Measurements from ENCODE around the gene ARPC2.
"Not testable (repeated sequence)": the region's sequence is repeated elsewhere in the genome, so short reads cannot be mapped to it uniquely, and the experiment has no call there.

ARPC2 gene

GRCh38 chr2:218216674-218217359, at the start of gene ARPC2:
Gene ARPC2, plus strand, starts transcription at chr2:218217189. Its CDS starts 282 bp downstream, at chr2:218217471.
- DNase-seq, result peak; percentile 87 to 95 (median 94)

GRCh38 chr2:218168016-218168415, 49.0 kb upstream of the ARPC2 start:
- DNase-seq, result no peak

DNA sequence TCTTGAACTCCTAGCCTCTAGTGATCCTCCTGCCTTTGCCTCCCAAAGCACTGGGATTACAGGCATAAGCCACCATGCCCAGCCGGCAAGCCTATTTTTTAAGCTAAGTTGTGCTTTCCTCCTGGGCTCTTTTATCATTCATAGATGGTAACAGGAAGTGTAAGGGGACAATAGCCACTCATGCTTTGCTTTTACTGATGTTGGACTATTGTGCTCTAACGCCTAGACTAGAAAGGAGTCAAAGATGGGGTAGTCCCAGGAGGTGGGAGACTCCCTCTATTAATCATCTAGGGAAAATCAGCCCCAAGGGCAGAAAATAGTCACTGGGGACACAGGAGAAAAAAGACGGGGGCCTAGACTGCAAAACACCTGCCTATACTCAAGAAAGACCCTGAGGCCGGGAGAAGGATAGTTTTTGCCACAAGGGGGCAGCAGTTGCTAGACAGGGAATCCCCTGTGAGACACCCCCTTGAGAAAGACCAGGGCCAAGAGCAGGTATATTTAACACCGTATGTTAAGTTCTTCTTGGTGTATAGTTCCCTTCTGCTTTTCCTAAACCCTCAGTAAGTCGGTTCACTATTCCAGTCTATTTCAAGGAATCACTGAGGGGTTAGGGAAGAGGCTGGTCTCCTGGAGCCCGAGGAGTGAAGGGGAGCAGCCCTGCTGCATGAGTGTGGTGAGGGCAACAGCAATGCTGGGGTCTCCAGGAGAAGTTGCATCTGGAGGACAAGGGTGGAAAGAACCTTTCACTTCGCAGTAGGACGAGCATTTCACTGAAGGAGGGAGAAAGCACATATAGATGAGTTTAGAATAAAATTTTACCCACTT, 48.1 kb upstream of the ARPC2 start:
- DNase-seq, result peak; percentile 2 to 55 (median 37)

- peak in 1 of 3 experiments; percentile 4 for DNase-seq
Measured at GRCh38 chr2:218169757-218170546, 47.0 kb upstream of the ARPC2 start.

DNA sequence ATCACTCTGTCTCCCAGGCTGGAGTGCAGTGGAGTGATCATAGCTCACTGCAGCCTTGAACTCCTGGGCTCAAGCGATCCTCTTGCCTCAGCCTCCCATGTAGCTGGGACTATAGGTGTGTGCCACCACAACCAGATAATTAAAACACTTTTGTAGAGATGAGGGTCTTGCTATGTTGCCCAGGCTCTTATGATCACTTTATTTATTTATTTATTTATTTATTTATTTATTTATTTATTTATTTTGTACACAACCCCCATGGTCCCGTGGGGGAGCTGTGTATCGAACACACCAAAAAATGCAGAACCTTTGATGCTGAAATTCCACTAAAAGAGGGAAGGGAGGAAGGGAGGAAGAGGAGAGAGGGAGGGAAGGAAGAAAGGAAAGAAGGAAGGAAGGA, 45.2 kb upstream of the ARPC2 start:
- not testable (repeated sequence) for DNase-seq

GRCh38 chr2:218172845-218173244, 44.1 kb upstream of the ARPC2 start:
- DNase-seq, result no peak

DNA sequence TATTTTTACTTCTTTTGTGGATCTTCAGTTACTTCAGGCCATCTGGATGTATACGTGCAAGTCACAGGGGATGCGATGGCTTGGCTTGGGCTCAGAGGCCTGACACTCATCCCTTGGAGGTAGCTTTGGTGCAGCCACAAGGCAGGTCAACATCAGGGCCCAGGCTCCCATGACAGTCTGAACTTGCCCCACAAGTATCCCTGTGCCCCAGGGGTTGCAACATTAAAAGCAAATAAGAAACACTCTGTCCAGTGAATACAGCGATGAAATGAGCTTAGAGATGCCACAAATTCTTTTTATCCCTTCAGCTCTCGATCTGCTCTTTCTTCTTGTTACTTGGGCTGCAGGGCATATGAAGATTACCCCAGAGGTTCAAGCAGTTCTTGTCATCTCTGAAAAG, 37.2 kb upstream of the ARPC2 start:
- DNase-seq, result no peak

- DNase-seq, result no peak
Measured at GRCh38 chr2:218180467-218181114, 36.4 kb upstream of the ARPC2 start.

- DNase-seq, result no peak
Measured at GRCh38 chr2:218184331-218184730, 32.7 kb upstream of the ARPC2 start.

DNA sequence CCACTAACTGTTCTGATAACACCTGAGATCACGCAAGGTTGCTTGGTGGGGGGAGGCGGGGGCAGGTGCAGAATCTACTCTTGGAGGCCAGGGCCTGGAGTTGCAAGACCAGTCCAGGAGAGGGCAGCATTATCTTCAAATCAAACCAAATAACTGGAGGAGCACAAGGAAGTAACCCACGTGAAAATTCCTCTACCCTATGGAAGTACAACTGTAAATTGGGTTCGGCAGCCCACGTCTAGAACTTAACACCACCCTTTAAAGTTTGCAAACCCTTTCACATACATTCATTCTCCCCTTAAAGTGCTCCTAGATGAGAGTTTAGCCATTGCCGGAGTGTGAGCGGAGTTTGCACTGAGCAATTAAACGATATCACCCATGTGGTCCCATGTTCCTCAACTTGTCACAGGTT, 30.6 kb upstream of the ARPC2 start:
- peak; percentile 26 to 72 (median 49) for DNase-seq

DNA sequence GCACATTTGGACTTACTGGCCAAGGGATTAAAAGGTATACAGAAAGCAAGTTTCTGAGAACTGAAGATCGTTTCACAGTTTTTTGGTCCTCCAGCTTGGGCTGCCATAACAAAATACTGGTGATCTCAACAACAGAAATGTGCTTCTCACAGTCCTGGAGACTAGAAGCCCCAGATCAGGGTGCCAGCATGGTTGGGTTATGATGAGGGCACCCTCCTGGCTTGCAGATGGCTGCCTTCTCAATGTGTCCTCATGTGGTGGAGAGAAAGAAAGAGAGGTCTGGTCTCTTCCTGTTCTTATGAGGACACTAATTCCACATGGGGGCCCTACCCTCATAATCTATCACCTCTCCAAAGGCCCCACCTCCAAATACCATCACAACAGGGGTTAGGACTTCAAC, 30.1 kb upstream of the ARPC2 start:
- DNase-seq, result no peak

DNA sequence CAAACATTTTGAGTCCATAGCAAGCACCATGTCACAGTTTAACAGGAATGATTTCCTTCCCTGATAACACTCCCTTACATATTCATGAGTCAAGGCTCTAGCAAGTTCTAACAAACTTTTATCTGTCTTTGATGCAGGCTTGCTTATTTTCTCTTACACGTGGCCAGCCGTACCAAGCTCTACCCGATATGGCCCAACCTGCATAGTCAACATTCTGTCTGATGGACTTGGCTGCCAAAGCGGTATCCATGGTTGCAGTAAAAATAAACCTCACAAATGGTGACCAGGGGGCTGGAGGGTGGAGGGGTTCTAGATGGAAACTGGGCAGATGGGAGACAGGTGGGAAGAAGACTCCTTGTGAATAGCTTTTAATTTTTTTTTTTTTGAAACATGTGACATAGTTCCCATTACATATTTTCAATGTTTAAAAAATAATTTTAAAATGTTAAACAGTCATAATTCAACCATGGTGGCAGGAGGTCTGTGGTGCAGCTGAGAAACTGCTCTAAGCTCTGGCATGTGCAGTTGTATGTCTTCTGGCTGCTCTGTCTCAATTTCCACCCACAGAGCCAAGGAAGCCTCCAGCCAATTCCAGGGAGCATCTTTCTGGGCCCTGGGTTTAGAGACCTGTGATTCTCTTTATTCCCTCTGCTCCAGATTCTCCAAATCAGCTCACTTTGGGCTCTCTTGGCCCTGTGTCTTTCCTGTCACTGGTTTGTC, 29.5 kb upstream of the ARPC2 start:
- no peak for DNase-seq

DNA sequence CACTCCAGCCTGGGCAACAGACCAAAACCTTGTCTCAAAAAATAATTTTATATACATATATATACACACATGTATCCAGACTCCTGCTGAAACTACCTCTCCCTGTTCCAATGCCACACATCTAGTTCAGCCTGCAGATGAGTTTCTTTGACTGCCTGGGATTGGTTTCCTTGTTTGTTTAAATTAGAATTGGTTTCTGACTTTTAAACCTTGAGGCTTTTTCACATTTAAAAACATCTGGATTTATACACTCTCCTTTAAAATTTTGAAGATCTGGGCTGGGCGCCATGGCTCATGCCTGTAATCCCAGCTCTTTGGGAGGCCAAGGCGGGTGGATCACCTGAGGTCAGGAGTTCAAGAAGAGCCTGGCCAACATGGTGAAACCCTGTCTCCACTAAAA, 28.5 kb upstream of the ARPC2 start:
- DNase-seq, result no peak

DNA sequence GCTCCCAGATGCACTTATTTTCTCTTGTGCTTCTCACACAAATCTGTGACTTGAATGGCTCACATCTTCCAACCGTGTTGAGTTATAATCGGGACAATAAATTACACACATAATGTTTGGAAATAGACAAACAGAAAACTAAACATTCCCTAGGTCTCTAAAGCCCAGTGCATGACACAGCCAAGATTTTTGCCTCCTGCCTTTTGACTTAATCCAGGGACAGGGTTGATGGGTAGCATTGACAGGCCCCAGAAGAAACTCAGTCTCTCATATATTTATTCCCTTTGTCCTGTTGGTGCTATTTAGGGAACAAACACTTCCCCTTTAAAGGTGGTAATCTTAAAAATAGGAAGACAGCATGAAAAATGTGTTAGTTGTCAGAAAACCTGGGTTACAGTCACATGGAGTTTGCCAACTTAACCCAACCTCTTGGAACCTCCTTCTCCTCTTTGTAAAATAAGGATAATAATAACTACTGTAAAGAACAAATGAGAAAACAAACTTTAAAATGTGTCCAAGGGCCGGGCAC, 24.0 kb upstream of the ARPC2 start:
- no peak for DNase-seq

- DNase-seq, result no peak
Measured at GRCh38 chr2:218193701-218194100, 23.3 kb upstream of the ARPC2 start.

DNA sequence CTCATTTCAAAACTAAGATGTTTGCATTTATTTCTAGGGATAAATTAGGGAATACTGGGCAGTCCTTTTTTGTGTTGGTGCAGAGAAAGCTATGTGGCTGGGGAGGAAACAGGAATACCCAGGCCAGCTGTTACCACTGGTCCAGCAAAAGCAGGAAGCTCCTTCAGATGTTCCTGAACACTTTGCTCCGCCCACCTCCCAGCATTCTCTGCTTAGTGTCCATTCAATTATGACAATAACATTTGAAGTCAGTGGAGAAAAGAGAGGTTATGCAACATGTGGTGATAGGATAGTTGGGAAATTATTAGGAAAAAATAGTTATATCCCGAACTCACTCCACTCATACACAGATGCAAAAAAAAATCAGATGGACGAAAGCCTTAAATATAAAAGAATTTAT, 22.1 kb upstream of the ARPC2 start:
- DNase-seq, result no peak

DNA sequence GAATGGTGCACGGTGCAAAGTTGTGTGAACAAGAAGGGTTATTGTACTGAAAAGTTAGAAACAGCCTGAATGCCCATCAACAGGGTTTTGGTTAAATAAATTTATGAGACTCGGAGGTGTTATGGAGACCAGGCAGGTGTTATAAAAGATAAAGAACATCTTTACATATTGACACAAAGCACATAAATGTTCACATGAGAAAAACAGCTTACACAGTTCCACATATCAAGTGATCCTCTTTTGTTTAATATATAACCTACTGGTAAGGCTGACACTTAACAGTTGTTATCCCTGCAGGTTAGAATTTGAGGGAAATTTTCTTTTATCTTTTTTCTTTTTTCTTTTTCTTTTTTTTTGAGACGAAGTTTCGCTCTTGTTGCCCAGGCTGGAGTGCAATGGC, 20.0 kb upstream of the ARPC2 start:
- no peak for DNase-seq

DNA sequence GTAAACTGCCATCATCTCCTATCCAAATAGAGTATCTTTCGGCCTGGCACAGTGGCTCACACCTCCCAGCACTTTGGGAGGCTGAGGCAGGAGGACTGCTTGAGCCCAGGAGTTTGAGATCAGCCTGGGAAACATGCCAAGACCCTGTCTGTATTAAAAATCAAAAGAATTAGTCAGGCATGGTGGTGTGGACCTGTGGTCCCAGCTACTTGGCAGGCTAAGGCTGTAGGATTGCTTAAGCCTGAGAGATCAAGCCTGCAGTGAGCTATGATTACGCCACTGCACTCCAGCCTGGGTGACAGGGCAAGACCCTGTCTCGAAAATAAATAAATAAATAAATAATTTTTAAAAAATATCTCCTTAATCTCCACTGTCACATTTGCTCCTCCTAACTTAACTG, 14.7 kb upstream of the ARPC2 start:
- no peak for DNase-seq

DNA sequence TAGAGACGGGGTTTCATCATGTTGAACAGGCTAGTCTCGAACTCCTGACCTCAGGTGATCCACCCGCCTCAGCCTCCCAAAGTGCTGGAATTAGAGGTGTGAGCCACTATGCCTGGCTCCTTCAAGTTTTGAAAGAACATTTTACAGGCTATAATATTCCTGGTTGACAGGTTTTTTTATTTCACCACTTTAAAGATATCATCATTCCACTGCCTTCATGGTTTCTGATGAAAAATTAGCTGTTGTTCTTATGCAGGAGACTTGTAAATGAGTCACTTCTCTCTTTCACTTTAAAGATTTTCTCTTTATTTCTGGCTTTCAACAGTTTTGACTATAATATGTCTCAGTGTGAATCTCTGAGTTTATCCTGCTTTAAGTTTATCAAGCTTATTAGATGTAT, 7.9 kb upstream of the ARPC2 start:
- DNase-seq, result no peak

GRCh38 chr2:218214116-218214515, 2.9 kb upstream of the ARPC2 start:
- no peak for DNase-seq

DNA sequence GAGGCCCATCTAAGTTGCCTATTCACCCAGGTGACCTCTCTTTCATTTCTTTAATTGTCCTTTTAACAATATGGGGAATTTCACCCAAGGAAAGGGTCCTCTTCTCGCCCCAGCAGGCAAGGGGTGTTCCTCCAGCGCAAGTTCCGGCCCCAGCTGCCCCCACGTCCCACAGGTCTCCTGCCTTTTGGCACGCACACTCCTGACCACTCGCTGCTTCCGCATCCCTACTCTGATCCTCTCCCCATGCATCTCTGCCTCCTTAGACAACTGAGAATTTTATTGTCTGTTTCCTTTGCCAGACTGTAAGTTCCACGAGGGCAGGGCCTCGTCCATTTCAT, 684 bp upstream of the ARPC2 start:
- no peak for DNase-seq

Measured in NCI-H1417 (cell line).